Lower leg skin (tissue), 4 donors: ENCODE results near the gene EMC10. TPM values are rescaled to one million over a fixed set of nuclear protein-coding genes. Genes with fewer than 3 reads are reported as not detected.

ENCODE experiments used
- DNase-seq, 2 donors: peaks; one replicate each; pipeline ENCODE4 v3.0.0-alpha.2; 2019; ENCODE audit warnings: low spot score in 2 of 2
- H3K4me3 ChIP-seq: fragments of 200-600 bp; sonication (generic); 2 replicates; pipeline ENCODE4 v1.5.1; 2017; ENCODE audit warnings: mild to moderate bottlenecking, low read depth; ENCODE audit not compliant: poor library complexity, severe bottlenecking
- POLR2A ChIP-seq, 2 donors: fragments of 450-650 bp; IDR thresholded peaks; one replicate each; pipeline ENCODE4 v1.6.1; 2016 to 2017; ENCODE audit warnings: antibody characterized with exemption in 2 of 2, mild to moderate bottlenecking in 1 of 2, moderate library complexity in 1 of 2
- WGBS, 2 donors: methylation state at CpG; one replicate each; pipeline ENCODE4 v1.1.5; 2018; 5-methylcytosine and 5-hydroxymethylcytosine counted together
- intact Hi-C: fragments of 100-400 bp; cut with DNase I; formaldehyde crosslinking; loops from one replicate; pipeline ENCODE4 v1.15.0; 2023; ENCODE audit warnings: low total_unique reads
- total RNA-seq, 4 donors: library from RNA; depleted of rRNA; stranded (reverse); fragments of >200 nt; gene quantifications; one replicate each; pipeline ENCODE4 v1.1.0, GENCODE V29; 2016
- TF ChIP-seq, protein P1 (sequence below), 3 donors: fragments of 450-650 bp; IDR thresholded peaks; one replicate each; pipeline ENCODE4 v1.5.1; 2016; ENCODE audit warnings: antibody characterized with exemption in 3 of 3, mild to moderate bottlenecking in 3 of 3, moderate library complexity in 2 of 3

Gene EMC10
- total RNA-seq, 4 donors from 2014 or later: 35.1 to 93.5 (median 67.5) TPM

DNA sequence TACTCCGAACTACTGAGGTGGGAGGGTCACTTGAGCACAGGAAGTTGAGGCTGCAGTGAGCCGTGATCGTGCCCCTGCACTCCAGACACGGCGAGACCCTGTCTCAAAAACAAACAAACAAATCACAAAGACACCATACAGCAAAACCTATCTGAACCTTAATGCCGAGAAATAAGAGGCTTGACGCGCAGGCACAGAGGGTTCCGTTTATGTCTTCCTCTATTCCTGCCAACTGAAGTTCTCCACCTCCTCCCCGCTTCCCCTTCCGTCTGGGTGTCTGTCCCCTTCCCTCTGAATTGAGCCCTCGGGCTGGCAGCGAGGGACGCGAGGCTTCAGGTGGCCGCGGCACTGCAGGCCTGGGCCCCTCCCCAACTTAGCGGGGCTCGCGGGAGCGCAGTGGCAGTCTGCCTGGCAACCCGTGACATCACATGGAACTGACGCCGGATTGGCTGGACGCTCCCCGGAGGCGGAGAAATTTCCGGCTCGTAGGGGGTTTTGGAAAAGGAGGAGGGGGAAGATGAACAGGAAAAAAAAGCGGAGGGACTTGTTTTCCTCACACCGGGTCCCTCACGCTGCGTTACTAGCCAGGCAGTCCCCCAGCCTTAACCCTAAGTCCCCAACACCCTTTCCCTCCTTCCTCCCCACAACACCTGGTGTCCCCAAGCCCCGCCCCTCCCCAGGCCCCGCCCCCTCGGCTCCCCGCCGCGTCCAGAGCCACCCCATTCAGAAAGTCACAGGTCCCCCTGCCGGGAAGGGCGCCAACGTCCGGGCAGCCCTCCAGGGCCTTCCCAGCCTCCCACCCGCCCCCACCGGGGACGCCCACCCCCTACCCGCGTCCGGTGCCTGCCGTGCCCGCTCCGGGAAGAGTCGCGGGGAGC lies 44.7 kb upstream of the EMC10 start:
- DNase-seq: peak; percentile 78 to 96
- WGBS, 2 donors: 1% methylated on average over 43 to 49 of the region's 54 CpGs
- TF ChIP-seq, protein P1, sequence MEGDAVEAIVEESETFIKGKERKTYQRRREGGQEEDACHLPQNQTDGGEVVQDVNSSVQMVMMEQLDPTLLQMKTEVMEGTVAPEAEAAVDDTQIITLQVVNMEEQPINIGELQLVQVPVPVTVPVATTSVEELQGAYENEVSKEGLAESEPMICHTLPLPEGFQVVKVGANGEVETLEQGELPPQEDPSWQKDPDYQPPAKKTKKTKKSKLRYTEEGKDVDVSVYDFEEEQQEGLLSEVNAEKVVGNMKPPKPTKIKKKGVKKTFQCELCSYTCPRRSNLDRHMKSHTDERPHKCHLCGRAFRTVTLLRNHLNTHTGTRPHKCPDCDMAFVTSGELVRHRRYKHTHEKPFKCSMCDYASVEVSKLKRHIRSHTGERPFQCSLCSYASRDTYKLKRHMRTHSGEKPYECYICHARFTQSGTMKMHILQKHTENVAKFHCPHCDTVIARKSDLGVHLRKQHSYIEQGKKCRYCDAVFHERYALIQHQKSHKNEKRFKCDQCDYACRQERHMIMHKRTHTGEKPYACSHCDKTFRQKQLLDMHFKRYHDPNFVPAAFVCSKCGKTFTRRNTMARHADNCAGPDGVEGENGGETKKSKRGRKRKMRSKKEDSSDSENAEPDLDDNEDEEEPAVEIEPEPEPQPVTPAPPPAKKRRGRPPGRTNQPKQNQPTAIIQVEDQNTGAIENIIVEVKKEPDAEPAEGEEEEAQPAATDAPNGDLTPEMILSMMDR (IDR thresholded peaks at IDR 0.05): no peak
- TF ChIP-seq POLR2A (IDR thresholded peaks at IDR 0.05): no peak
- H3K4me3 ChIP-seq: peak overlapping the region; percentile 12
- intact Hi-C loops: no loop called here

DNA sequence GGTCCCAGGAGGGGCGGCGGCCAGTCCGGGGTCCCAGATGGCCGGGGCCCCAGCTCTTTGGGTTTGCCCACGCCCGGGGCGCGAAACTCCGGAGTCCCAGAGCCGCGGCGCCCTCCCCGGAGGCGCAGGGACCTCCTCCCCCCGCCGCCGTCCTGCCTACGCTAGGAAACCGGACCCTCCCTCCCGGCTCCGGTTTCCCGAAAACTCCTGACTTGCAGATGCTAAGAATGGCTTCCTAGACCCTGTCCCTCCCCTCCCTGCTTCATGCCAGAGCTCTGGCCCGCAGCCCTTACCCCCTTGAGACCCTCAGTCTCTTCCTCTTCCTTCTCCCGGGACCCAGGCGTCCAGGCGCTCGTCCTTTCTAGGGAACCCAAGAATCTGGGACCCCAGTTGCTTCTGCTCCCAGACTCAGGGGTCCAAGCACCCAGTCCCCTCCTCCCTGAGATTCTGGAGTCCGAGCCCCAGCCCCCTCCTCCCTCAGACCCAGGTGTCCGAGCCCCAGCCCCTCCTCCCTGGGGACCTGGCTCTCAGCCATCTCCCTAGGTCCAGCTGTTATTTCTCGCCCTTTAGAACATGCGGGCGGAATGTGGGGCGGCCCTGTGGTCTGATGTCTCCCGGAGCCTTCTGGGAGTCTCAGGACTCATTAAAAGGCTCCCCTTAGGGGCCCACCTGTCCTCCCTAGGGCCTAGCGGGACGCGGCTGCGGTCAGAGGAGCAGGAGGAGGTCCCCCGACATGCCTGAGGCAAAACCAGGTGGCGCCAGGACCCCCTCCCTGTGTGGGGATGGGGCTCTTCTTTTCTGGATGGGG lies 43.9 kb upstream of the EMC10 start, which contains the start of gene MYBPC2:
MYBPC2 (plus strand) TSS at position 672 of the 808 bp plus-strand sequence; CDS start at position 734, 62 bp downstream.
- intact Hi-C loops: no loop called here
- H3K4me3 ChIP-seq: peak within 1 kb of the TSS; percentile 12
- no peak for TF ChIP-seq POLR2A (IDR thresholded peaks at IDR 0.05)
- TF ChIP-seq, protein P1 (IDR thresholded peaks at IDR 0.05): no peak
- 5 to 8% methylated on average over 23 of the region's 40 CpGs for WGBS, 2 donors
- no peak for DNase-seq

DNA sequence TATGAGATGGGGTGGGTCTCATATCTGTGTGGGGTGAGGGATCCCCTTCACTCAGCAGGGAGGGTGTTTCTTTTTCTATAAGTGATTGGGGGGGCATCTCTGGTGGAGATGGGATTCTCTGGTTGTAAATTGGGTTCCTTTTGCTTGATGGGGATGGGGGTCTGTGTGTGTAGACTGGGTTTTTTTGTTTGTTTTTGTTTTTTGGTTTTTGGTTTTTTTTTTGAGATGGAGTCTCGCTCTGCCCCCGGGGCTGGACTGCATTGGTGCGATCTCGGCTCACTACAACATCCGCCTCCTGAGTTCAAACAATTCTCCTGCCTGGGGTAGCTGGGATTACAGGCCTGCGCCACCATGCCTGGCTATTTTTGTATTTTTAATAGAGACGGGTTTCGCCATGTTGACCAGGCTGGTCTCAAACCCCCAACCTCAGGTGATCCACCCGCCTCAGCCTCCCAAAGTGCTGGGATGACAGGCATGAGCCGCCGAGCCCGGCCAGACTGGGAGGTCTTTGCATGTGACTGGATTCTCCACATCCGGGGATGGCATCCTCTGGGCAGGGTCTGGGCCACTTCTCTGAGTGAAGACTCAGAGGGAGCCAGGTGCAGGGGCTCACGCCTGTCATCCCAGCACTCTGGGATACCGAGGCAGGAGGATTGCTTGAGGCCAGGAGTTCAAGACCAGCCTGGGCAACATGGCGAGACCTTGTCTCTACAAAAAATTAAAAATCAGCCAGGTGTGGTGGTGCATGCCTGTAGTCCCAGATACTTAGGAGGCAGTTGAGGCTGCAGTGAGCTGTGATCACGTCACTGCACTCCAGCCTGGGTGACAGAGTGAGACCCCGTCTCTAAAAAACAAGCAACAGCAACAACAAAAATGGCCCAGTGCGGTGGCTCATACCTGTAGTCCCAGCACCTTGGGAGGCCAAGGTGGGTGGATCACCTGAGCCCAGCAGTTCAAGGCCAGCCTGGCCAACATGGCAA lies 42.8 kb upstream of the EMC10 start:
- TF ChIP-seq, protein P1 (IDR thresholded peaks at IDR 0.05): no peak
- TF ChIP-seq POLR2A (IDR thresholded peaks at IDR 0.05): no peak
- intact Hi-C loops: no loop called here
- DNase-seq: no peak
- 61 to 72% methylated on average over 19 of the region's 19 CpGs for whole genome bisulfite sequencing, 2 donors
- no peak overlapping the region for H3K4me3 ChIP-seq

DNA sequence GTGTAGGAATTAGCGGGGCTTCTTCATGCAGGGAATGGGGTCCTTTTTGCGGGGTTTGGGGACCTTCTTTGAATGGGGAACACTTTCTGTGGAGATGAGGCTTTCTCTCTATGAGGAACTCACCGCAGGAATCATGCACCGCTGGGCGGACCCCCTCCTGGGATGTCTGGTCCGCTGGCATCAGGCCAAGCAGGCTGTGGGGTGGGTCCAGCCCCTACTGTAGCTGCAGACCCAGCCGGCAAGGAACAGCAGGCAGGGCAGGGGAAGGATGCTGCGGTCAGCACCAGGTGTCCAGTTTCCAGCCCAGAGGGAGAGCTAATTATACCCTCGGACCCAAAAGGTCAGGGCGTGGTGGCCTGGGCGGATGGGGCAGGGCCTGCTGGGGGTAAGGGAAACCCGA lies 41.8 kb upstream of the EMC10 start:
- 28 to 30% methylated on average over 12 of the region's 12 CpGs for WGBS, 2 donors

More for the DNA sequence above, 41.8 kb upstream of the EMC10 start:
- H3K4me3 ChIP-seq: no peak overlapping the region
- TF ChIP-seq, protein P1 (IDR thresholded peaks at IDR 0.05): no peak
- no peak for TF ChIP-seq POLR2A (IDR thresholded peaks at IDR 0.05)
- intact Hi-C loops: no loop called here
- no peak for DNase-seq
